T-cell (primary cell): ENCODE results near the gene MYH9. TPM values are rescaled to one million over a fixed set of nuclear protein-coding genes. Genes with fewer than 3 reads are reported as not detected.

Experiments
- ATAC-seq, 4 experiments: fragments of 200-7000 bp in 3 of 4; fragments of 150-1000 bp in 1 of 4; cut with Tn5 transposase; replicated peaks in 1 of 4; 1 replicate in 3 of 4; 2 replicates in 1 of 4; pipeline ENCODE4 v1.10.0; 2021; ENCODE audit warnings: moderate library complexity in 3 of 4, mild to moderate bottlenecking in 2 of 4, moderate number of reproducible peaks in 1 of 4
- CTCF ChIA-PET, 2 donors: fragments of 300-600 bp; sonication (Branson Sonifier 250); formaldehyde crosslinking; loops; one replicate each; lab custom pipeline; 2022; ENCODE audit warnings: antibody characterized with exemption in 2 of 2; lab: Charles Lee
- POLR2A ChIA-PET, 2 donors: fragments of 300-600 bp; sonication (Branson Sonifier 250); formaldehyde crosslinking; loops; one replicate each; lab custom pipeline; 2022; ENCODE audit warnings: antibody characterized with exemption in 2 of 2; lab: Charles Lee
- DNase-seq, 35 experiments: peaks; one replicate each; pipeline versions ENCODE4 v3.0.0 to v3.0.0-alpha.2; 2013 to 2023
- H3K27ac ChIP-seq: one replicate; pipeline ENCODE4 v1.5.1; 2013; ENCODE audit warnings: low read length
- H3K27me3 ChIP-seq, 2 experiments: replicated peaks in 1 of 2; 1 replicate in 1 of 2; 2 replicates in 1 of 2; pipeline versions ENCODE4 v1.6.1 to v1.7.0; 2013; ENCODE audit warnings: low read length in 1 of 2, mixed read lengths in 1 of 2; ENCODE audit not compliant: control insufficient read depth in 2 of 2, insufficient read depth in 2 of 2; ENCODE audit errors: extremely low read depth in 1 of 2
- H3K36me3 ChIP-seq, 2 donors: 1 replicate in 1 of 2; 2 replicates in 1 of 2; pipeline versions ENCODE4 v1.6.1 to v1.7.0; 2013; ENCODE audit warnings: low read length in 1 of 2; ENCODE audit not compliant: control insufficient read depth in 2 of 2, insufficient read depth in 1 of 2; ENCODE audit errors: extremely low read depth in 1 of 2
- H3K4me1 ChIP-seq, 2 experiments: 1 replicate in 1 of 2; 2 replicates in 1 of 2; pipeline versions ENCODE4 v1.6.1 to v1.7.0; 2013; ENCODE audit warnings: low read length in 2 of 2, mixed read lengths in 1 of 2; ENCODE audit not compliant: insufficient read depth in 2 of 2, control insufficient read depth in 1 of 2; ENCODE audit errors: extremely low read depth in 1 of 2
- H3K4me3 ChIP-seq, 2 donors: 1 replicate in 1 of 2; 2 replicates in 1 of 2; pipeline versions ENCODE4 v1.5.1 to v1.7.0; 2013; ENCODE audit warnings: mild to moderate bottlenecking in 2 of 2, low read length in 1 of 2, moderate library complexity in 1 of 2; ENCODE audit not compliant: control insufficient read depth in 1 of 2; ENCODE audit errors: extremely low read depth in 1 of 2
- H3K9me3 ChIP-seq: 2 replicates; pipeline ENCODE4 v1.7.0; 2013
- H3K27ac Mint-ChIP-seq, 2 donors: one replicate each; pipeline ENCODE4 v1.8.0; 2020 to 2021; ENCODE audit warnings: mild to moderate bottlenecking in 2 of 2, mixed read lengths in 2 of 2
- H3K27me3 Mint-ChIP-seq, 2 donors: one replicate each; pipeline ENCODE4 v1.8.0; 2021 to 2022; ENCODE audit warnings: mixed read lengths in 2 of 2
- H3K36me3 Mint-ChIP-seq: one replicate; pipeline ENCODE4 v1.8.0; 2021; ENCODE audit warnings: mixed read lengths
- H3K4me1 Mint-ChIP-seq, 3 donors: one replicate each; pipeline ENCODE4 v1.8.0; 2020 to 2022; ENCODE audit warnings: mixed read lengths in 3 of 3, mild to moderate bottlenecking in 1 of 3
- H3K4me3 Mint-ChIP-seq, 3 donors: one replicate each; pipeline ENCODE4 v1.8.0; 2020 to 2022; ENCODE audit warnings: mild to moderate bottlenecking in 3 of 3, mixed read lengths in 3 of 3, moderate library complexity in 3 of 3
- H3K9me3 Mint-ChIP-seq, 3 donors: one replicate each; pipeline ENCODE4 v1.8.0; 2020 to 2022; ENCODE audit warnings: mixed read lengths in 3 of 3
- WGBS: methylation state at CpG from one replicate; pipeline ENCODE4 v1.1.5; 2013; ENCODE audit warnings: missing lambda C conversion rate; ENCODE audit not compliant: insufficient coverage; 5-methylcytosine and 5-hydroxymethylcytosine counted together
- total RNA-seq, 35 experiments: library from RNA in 6 of 35; stranded (reverse) in 6 of 35; fragments of 120-200 nt in 1 of 35; gene quantifications; one replicate each; pipeline versions ENCODE4 v1.2.1 to v1.2.4 and lab custom pipeline; 2013 to 2026

MYH9 gene
- total RNA-seq, 5 donors from 2014 or later (not counting 1 experiment from before 2014, with no cell fraction given): 816 to 1,109 (median 896) TPM

- POLR2A ChIA-PET: no interaction called here
- WGBS: 46% methylated on average over 6 of the region's 7 CpGs
- no peak for DNase-seq
- ATAC-seq: no peak
- H3K36me3 ChIP-seq: peaks cover 4 to 27% of the 10 kb centered on the region in 2 donors
- CTCF ChIA-PET: interaction anchor here in 1 of 2 donors (0.6 kb wide), 1 partner anchor 7 kb away, joined by 3 read pairs; no protein-coding TSS in a partner anchor
- Mint-ChIP-seq H3K27ac (peak overlapping the region; percentile 95 to 96), H3K4me1 (peaks cover 96 to 98% (median 97%) of the 10 kb centered on the region in 3 donors), H3K4me3 (peak overlapping the region; percentile 56 to 98 (median 70)), H3K9me3 (no peaks in the 10 kb centered on the region), H3K27me3 (no peaks in the 10 kb centered on the region), H3K36me3 (peaks cover 11% of the 10 kb centered on the region)
- peak overlapping the region in 1 of 2 donors; percentile 3 for H3K4me3 ChIP-seq
- peaks cover 79 to 100% of the 10 kb centered on the region in 2 experiments for H3K4me1 ChIP-seq
- H3K27ac ChIP-seq: peak overlapping the region; percentile 96
- no peaks in the 10 kb centered on the region for H3K9me3 ChIP-seq
- no peaks in the 10 kb centered on the region for H3K27me3 ChIP-seq
Observed at GRCh38 chr22:36367479-36367878, 20.3 kb downstream of the MYH9 start.

GRCh38 chr22:36367066-36367465 is 20.7 kb downstream of the MYH9 start:
- Histone ChIP-seq H3K9me3 (no peaks in the 10 kb centered on the region), H3K4me1 (peaks cover 77 to 100% of the 10 kb centered on the region in 2 experiments), H3K36me3 (peaks cover 4 to 30% of the 10 kb centered on the region in 2 donors), H3K4me3 (no peak overlapping the region), H3K27ac (peak overlapping the region; percentile 96), H3K27me3 (no peaks in the 10 kb centered on the region)
- WGBS: 55% methylated on average over 7 of the region's 11 CpGs
- ATAC-seq: no peak
- peak overlapping the region; percentile 56 to 98 (median 70) for H3K4me3 Mint-ChIP-seq
- ChIA-PET CTCF (interaction anchor here in 1 of 2 donors (0.6 to 0.7 kb wide), 2 partner anchors 8 to 10 kb away, joined by 3 to 4 read pairs; no protein-coding TSS in a partner anchor), POLR2A (no interaction called here)
- no peaks in the 10 kb centered on the region for H3K9me3 Mint-ChIP-seq
- H3K27ac Mint-ChIP-seq: peak overlapping the region; percentile 95 to 96
- peaks cover 96 to 98% (median 97%) of the 10 kb centered on the region in 3 donors for H3K4me1 Mint-ChIP-seq
- DNase-seq: no peak
- peaks cover 11% of the 10 kb centered on the region for H3K36me3 Mint-ChIP-seq
- H3K27me3 Mint-ChIP-seq: no peaks in the 10 kb centered on the region

GRCh38 chr22:36366291-36366708 is 21.5 kb downstream of the MYH9 start:
- Mint-ChIP-seq H3K36me3 (peaks cover 11% of the 10 kb centered on the region), H3K27ac (peak overlapping the region; percentile 95 to 96), H3K4me1 (peaks cover 96 to 98% (median 97%) of the 10 kb centered on the region in 3 donors), H3K27me3 (no peaks in the 10 kb centered on the region), H3K4me3 (peak overlapping the region; percentile 56 to 98 (median 70)), H3K9me3 (no peaks in the 10 kb centered on the region)
- POLR2A ChIA-PET: interaction anchor here in 1 of 2 donors (0.5 kb wide), 1 partner anchor 17 kb away, joined by 6 read pairs; no protein-coding TSS in a partner anchor
- DNase-seq: peak in 2 of 35 experiments; percentile 46 to 58
- H3K9me3 ChIP-seq: no peaks in the 10 kb centered on the region
- H3K27me3 ChIP-seq: no peaks in the 10 kb centered on the region
- no peak overlapping the region for H3K4me3 ChIP-seq
- 46% methylated on average over 4 of the region's 10 CpGs for WGBS
- H3K27ac ChIP-seq: peak overlapping the region; percentile 96
- CTCF ChIA-PET: interaction anchor here in 1 of 2 donors (0.7 kb wide), 1 partner anchor 11 kb away, joined by 4 read pairs; no protein-coding TSS in a partner anchor
- H3K36me3 ChIP-seq: peaks cover 4 to 30% of the 10 kb centered on the region in 2 donors
- peaks cover 74 to 100% of the 10 kb centered on the region in 2 experiments for H3K4me1 ChIP-seq
- ATAC-seq: no peak

- H3K4me3 Mint-ChIP-seq: peak overlapping the region; percentile 61 to 98 (median 63)
- Histone ChIP-seq H3K4me3 (no peak overlapping the region), H3K9me3 (no peaks in the 10 kb centered on the region), H3K27me3 (no peaks in the 10 kb centered on the region), H3K36me3 (peaks cover 4 to 40% of the 10 kb centered on the region in 2 donors), H3K4me1 (peaks cover 73 to 100% of the 10 kb centered on the region in 2 experiments), H3K27ac (peak overlapping the region; percentile 96)
- peak overlapping the region; percentile 94 to 96 for H3K27ac Mint-ChIP-seq
- ChIA-PET CTCF (interaction anchor here (0.5 to 1.6 kb wide), 17 partner anchors 10 to 753 kb away, joined by 3 to 42 read pairs (median 5); no protein-coding TSS in a partner anchor), POLR2A (interaction anchor here (0.5 to 3.2 kb wide), 21 partner anchors 8 to 118 kb away, joined by 3 to 64 read pairs (median 4); partner anchors contain the start of genes MYH9 (in 1 of the 2) and TXN2 (in 1 of the 2))
- H3K27me3 Mint-ChIP-seq: no peaks in the 10 kb centered on the region
- H3K4me1 Mint-ChIP-seq: peaks cover 96 to 98% (median 97%) of the 10 kb centered on the region in 3 donors
- DNase-seq (peak in 34 of 35 experiments; percentile 69 to 96 (median 90)), ATAC-seq (peak; percentile 80 to 94 (median 84))
- 7% methylated on average over 5 of the region's 9 CpGs for WGBS
- no peaks in the 10 kb centered on the region for H3K9me3 Mint-ChIP-seq
- H3K36me3 Mint-ChIP-seq: peaks cover 11% of the 10 kb centered on the region
Observed at GRCh38 chr22:36365020-36365411, 22.8 kb downstream of the MYH9 start.

- Histone ChIP-seq H3K27ac (peak overlapping the region; percentile 96), H3K9me3 (no peaks in the 10 kb centered on the region), H3K36me3 (peaks cover 4 to 40% of the 10 kb centered on the region in 2 donors), H3K27me3 (no peaks in the 10 kb centered on the region), H3K4me1 (peaks cover 71 to 99% of the 10 kb centered on the region in 2 experiments), H3K4me3 (peak overlapping the region in 1 of 2 donors; percentile 2)
- H3K4me1 Mint-ChIP-seq: peaks cover 96 to 97% (median 97%) of the 10 kb centered on the region in 3 donors
- ATAC-seq: peak in 1 of 4 experiments; percentile 4
- ChIA-PET POLR2A (interaction anchor here (0.5 to 3.2 kb wide), 20 partner anchors 8 to 118 kb away, joined by 3 to 64 read pairs (median 5); partner anchors contain the start of genes MYH9 (in 1 of the 2) and TXN2 (in 1 of the 2)), CTCF (interaction anchor here (0.5 to 1.6 kb wide), 18 partner anchors 9 to 753 kb away, joined by 3 to 42 read pairs (median 4); no protein-coding TSS in a partner anchor)
- H3K27ac Mint-ChIP-seq: peak overlapping the region; percentile 94 to 96
- peak overlapping the region; percentile 61 to 98 (median 63) for H3K4me3 Mint-ChIP-seq
- H3K27me3 Mint-ChIP-seq: no peaks in the 10 kb centered on the region
- no peak for DNase-seq
- 83% methylated on average over 3 of the region's 7 CpGs for WGBS
- H3K36me3 Mint-ChIP-seq: peaks cover 11% of the 10 kb centered on the region
- no peaks in the 10 kb centered on the region for H3K9me3 Mint-ChIP-seq
Observed at GRCh38 chr22:36364255-36365019, 23.3 kb downstream of the MYH9 start.
